Right atrium auricular region (tissue), 2 donors: ENCODE results near the gene ACSM6. TPM values are rescaled to one million over a fixed set of nuclear protein-coding genes. Genes with fewer than 3 reads are reported as not detected.

ENCODE experiments used
- DNase-seq: peaks from one replicate; pipeline ENCODE4 v3.0.0-alpha.2; 2019; ENCODE audit warnings: low spot score
- H3K27ac ChIP-seq, 2 donors: fragments of 200-600 bp; sonication (generic); 1 replicate in 1 of 2; 2 replicates in 1 of 2; pipeline ENCODE4 v1.5.1; 2016 to 2019
- H3K27me3 ChIP-seq, 2 donors: fragments of 200-600 bp; sonication (generic); one replicate each; pipeline versions ENCODE4 v1.5.1 to v1.6.0; 2017 to 2019
- H3K36me3 ChIP-seq: fragments of 200-600 bp; sonication (generic); one replicate; pipeline ENCODE4 v1.5.1; 2016
- H3K4me1 ChIP-seq, 2 donors: fragments of 200-600 bp; sonication (generic); one replicate each; pipeline versions ENCODE4 v1.5.1 to v1.6.0; 2017 to 2019
- H3K4me3 ChIP-seq, 2 donors: fragments of 200-600 bp; sonication (generic); 1 replicate in 1 of 2; 2 replicates in 1 of 2; pipeline ENCODE4 v1.5.1; 2017 to 2019; ENCODE audit warnings: mild to moderate bottlenecking in 1 of 2, moderate library complexity in 1 of 2
- H3K9me3 ChIP-seq, 2 donors: fragments of 200-600 bp; sonication (generic); one replicate each; pipeline ENCODE4 v1.5.1; 2019
- total RNA-seq, 2 donors: library from RNA; depleted of rRNA; stranded (reverse); fragments of >200 nt; gene quantifications; one replicate each; pipeline ENCODE4 v1.1.0, GENCODE V29; 2016
- TF ChIP-seq, protein P1 (sequence below), 2 donors: fragments of 200-600 bp; sonication (generic); IDR thresholded peaks; one replicate each; pipeline ENCODE4 v1.5.1; 2019; ENCODE audit warnings: antibody characterized with exemption in 2 of 2

The ACSM6 gene
- total RNA-seq, 2 donors from 2014 or later, result not detected

- TF ChIP-seq, protein P1, sequence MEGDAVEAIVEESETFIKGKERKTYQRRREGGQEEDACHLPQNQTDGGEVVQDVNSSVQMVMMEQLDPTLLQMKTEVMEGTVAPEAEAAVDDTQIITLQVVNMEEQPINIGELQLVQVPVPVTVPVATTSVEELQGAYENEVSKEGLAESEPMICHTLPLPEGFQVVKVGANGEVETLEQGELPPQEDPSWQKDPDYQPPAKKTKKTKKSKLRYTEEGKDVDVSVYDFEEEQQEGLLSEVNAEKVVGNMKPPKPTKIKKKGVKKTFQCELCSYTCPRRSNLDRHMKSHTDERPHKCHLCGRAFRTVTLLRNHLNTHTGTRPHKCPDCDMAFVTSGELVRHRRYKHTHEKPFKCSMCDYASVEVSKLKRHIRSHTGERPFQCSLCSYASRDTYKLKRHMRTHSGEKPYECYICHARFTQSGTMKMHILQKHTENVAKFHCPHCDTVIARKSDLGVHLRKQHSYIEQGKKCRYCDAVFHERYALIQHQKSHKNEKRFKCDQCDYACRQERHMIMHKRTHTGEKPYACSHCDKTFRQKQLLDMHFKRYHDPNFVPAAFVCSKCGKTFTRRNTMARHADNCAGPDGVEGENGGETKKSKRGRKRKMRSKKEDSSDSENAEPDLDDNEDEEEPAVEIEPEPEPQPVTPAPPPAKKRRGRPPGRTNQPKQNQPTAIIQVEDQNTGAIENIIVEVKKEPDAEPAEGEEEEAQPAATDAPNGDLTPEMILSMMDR (IDR thresholded peaks at IDR 0.05), result peak in 1 of 2 donors; percentile 58
- Histone ChIP-seq H3K4me1 (no peaks in the 10 kb centered on the region), H3K9me3 (no peaks in the 10 kb centered on the region), H3K36me3 (no peaks in the 10 kb centered on the region), H3K27ac (no peak overlapping the region), H3K27me3 (no peaks in the 10 kb centered on the region), H3K4me3 (no peak overlapping the region)
- no peak for DNase-seq
Observed at GRCh38 chr10:95208702-95209391, 14.8 kb downstream of the ACSM6 start.

DNA sequence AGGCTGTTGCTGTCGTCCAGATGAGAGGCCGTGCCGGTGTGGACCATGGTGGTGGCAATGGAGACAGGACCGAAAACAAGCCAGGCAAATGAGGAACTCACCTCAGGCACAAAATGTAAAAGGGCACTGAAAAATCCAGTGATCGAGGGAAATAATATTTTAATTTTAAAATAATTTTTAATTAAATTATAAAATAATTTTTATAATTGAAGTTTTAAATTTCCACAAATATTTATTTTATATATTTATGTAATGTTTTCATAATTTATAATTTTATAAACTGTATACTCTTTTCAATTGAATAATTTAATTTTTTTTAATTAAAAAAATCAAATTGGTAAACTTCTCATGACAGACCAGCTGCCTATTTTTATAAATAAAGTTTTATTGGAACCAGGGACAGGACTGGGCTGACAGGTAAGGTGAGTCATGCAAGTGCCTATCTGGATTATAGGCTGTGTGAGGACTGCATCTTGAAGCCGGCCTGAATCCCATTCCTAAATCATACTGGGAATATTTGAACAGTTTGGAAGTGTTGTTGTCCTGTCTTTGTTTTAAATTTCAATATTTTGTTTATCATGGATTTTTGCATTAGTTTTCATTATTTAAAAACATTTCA lies 15.6 kb downstream of the ACSM6 start:
- Histone ChIP-seq H3K4me3 (no peak overlapping the region), H3K27ac (no peak overlapping the region), H3K36me3 (no peaks in the 10 kb centered on the region), H3K4me1 (no peaks in the 10 kb centered on the region), H3K27me3 (no peaks in the 10 kb centered on the region), H3K9me3 (no peaks in the 10 kb centered on the region)
- DNase-seq, result no peak
- TF ChIP-seq, protein P1 (IDR thresholded peaks at IDR 0.05), result no peak

DNA sequence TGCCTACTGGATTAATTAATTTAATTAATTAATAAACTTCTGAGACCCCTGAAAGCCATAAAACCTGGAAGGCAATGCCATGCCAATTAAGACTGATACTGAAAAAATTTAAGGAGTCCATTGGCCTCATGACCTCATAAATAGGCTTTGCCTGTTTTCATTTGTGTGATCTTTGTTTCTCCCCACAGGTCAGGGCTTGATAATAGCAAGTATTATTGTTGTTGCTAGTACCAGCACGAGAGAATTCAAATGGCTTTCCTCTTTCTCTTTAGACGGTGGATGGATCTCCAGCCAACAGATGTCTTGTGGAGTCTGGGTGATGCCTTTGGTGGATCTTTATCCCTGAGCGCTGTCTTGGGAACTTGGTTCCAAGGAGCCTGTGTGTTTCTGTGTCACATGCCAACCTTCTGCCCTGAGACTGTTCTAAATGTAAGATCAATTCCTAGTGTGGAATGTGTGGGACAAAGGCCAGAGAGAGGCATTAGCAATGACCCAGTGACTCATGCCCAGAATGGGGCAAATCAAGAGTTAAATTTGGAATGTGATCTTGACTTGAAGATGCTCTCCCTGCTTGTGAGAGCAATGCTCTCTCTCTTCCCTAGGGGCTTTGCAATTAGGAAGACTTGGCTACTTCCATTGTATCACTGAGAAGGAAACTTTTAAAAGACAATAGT lies 17.7 kb downstream of the ACSM6 start:
- DNase-seq, result no peak
- Histone ChIP-seq H3K4me1 (no peaks in the 10 kb centered on the region), H3K9me3 (no peaks in the 10 kb centered on the region), H3K36me3 (no peaks in the 10 kb centered on the region), H3K27ac (no peak overlapping the region), H3K27me3 (no peaks in the 10 kb centered on the region), H3K4me3 (no peak overlapping the region)
- TF ChIP-seq, protein P1 (IDR thresholded peaks at IDR 0.05), result no peak

DNA sequence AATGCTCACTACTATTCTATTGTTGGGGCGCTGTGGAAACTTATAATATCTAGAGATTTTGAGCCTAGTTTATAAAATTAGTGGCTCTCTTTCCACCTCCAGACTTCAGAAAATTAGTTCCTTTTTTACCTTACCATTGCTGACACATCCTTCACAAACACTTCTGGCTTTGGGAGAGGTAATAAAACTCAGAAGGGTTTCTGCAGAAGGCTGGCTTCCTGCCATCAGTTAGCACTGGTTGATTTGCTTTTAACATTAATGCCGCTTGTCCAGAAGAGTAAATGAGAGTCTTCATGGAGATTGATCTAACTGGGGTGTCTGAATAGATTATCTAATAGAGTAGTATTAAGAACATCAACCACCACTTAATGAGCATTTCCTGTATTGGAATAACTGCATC lies 20.3 kb downstream of the ACSM6 start:
- Histone ChIP-seq H3K4me3 (no peak overlapping the region), H3K27ac (no peak overlapping the region), H3K9me3 (no peaks in the 10 kb centered on the region), H3K27me3 (no peaks in the 10 kb centered on the region), H3K36me3 (no peaks in the 10 kb centered on the region), H3K4me1 (no peaks in the 10 kb centered on the region)
- DNase-seq, result no peak
- TF ChIP-seq, protein P1 (IDR thresholded peaks at IDR 0.05), result no peak

DNA sequence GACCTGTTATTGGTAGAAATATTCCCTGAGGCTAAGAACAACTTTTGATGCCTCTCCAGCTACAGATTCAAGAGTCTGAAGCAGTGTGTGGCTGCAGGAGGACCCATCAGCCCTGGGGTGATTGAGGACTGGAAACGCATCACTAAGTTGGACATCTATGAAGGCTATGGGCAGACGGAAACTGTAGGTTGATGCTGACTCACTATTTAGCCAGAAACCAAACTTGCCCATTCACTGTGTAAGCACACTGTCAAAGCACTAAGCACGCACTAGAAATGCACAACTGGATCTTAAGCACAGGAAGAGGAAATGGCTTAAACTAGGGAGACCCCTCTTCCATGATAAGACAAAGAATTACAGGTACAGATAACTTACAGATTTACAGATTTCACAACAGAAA lies 20.8 kb downstream of the ACSM6 start:
- no peaks in the 10 kb centered on the region for H3K36me3 ChIP-seq
- TF ChIP-seq, protein P1 (IDR thresholded peaks at IDR 0.05), result no peak
- DNase-seq, result no peak
- H3K4me3 ChIP-seq, result no peak overlapping the region
- no peaks in the 10 kb centered on the region for H3K4me1 ChIP-seq
- H3K27ac ChIP-seq, result no peak overlapping the region
- H3K27me3 ChIP-seq, result no peaks in the 10 kb centered on the region
- H3K9me3 ChIP-seq, result no peaks in the 10 kb centered on the region
